K562 (cell line): Measurements from ENCODE around the gene RSPH10B. TPM values are rescaled to one million over a fixed set of nuclear protein-coding genes. Genes with fewer than 3 reads are reported as not detected.

Source experiments
- COPS2 ChIP-seq: fragments of 450-650 bp; conservative IDR thresholded peaks from 2 replicates; pipeline ENCODE4 v1.6.1; 2016; ENCODE audit warnings: mild to moderate bottlenecking, moderate library complexity
- CTCF ChIP-seq, 3 experiments: IDR thresholded peaks in 2 of 3; conservative IDR thresholded peaks in 1 of 3; 2 replicates each; pipeline ENCODE4 v1.5.1; 2011 to 2012; ENCODE audit warnings: low read length in 3 of 3, mild to moderate bottlenecking in 3 of 3, control low read depth in 2 of 3, improper control_type of control experiment in 1 of 3, inconsistent platforms in 1 of 3, low read depth in 1 of 3, mixed read lengths in 1 of 3, moderate library complexity in 1 of 3; ENCODE audit not compliant: insufficient read depth in 2 of 3
- ERF ChIP-seq: fragments of 450-650 bp; formaldehyde crosslinking; IDR thresholded peaks from 2 replicates; pipeline ENCODE4 v1.4.0; 2020; ENCODE audit warnings: mild to moderate bottlenecking, mixed read lengths
- HMG20A ChIP-seq: fragments of 450-650 bp; formaldehyde crosslinking; conservative IDR thresholded peaks from 2 replicates; pipeline ENCODE4 v1.4.0; 2020; ENCODE audit warnings: mild to moderate bottlenecking, mixed read lengths
- MTF1 ChIP-seq: fragments of 250-450 bp; sonication (Bioruptor Pico); IDR thresholded peaks from 2 replicates; pipeline ENCODE4 v1.9.0; 2021; ENCODE audit warnings: moderate library complexity, mild to moderate bottlenecking, inconsistent platforms, borderline replicate concordance
- NFIC ChIP-seq: fragments of 450-650 bp; IDR thresholded peaks from 2 replicates; pipeline ENCODE4 v1.6.1; 2017; ENCODE audit warnings: mild to moderate bottlenecking, inconsistent platforms
- PRPF4 ChIP-seq: fragments of 200-400 bp; formaldehyde crosslinking; IDR thresholded peaks from one replicate; pipeline ENCODE4 v1.6.1; 2017; ENCODE audit warnings: low read length, low read depth, mild to moderate bottlenecking; ENCODE audit not compliant: insufficient read depth, poor library complexity, severe bottlenecking
- TRIM24 ChIP-seq, 2 experiments: fragments of 450-650 bp; IDR thresholded peaks; 2 replicates each; pipeline ENCODE4 v1.6.1; 2016
- ZBTB40 ChIP-seq, 2 experiments: fragments of 450-650 bp in 1 of 2; sonication (generic) in 1 of 2; formaldehyde crosslinking in 1 of 2; IDR thresholded peaks; 2 replicates each; pipeline versions ENCODE4 v1.7.1 to v1.9.0; 2016 to 2022; ENCODE audit warnings: inconsistent platforms in 1 of 2, mild to moderate bottlenecking in 1 of 2, missing genetic modification reagents in 1 of 2
- ZBTB43 ChIP-seq: sonication (generic); formaldehyde crosslinking; IDR thresholded peaks from 2 replicates; pipeline ENCODE4 v1.8.0; 2023; ENCODE audit warnings: mild to moderate bottlenecking, missing genetic modification reagents
- ZNF197 ChIP-seq: fragments of 200-800 bp; sonication (Bioruptor generic); IDR thresholded peaks from 2 replicates; pipeline ENCODE4 v1.6.1; 2016; ENCODE audit warnings: low read depth, missing genetic modification characterization, missing compliant biosample characterization
- polyA plus RNA-seq, 8 experiments: library from polyadenylated mRNA; depleted of rRNA in 4 of 8; stranded (reverse) in 5 of 8; unstranded in 3 of 8; fragments of >200 nt; fragmentation: Nextera tagmentation in 2 of 8; fragmentation: Illumina TruSeq in 1 of 8; extraction: Ambion mirVana in 2 of 8; extraction: Trizol in 1 of 8; gene quantifications; 2 replicates each; pipeline versions ENCODE4 v1.2.1 to v1.2.3, GENCODE V29; 2011 to 2014; ENCODE audit warnings: inconsistent platforms in 1 of 8, missing spikeins in 1 of 8
- total RNA-seq, 7 experiments: library from RNA; depleted of rRNA in 6 of 7; stranded (reverse); fragments of >200 nt in 6 of 7; fragmentation: Illumina TruSeq in 2 of 7; extraction: Trizol in 2 of 7; gene quantifications; 2 replicates each; pipeline versions ENCODE4 v1.2.1 to v1.2.3, GENCODE V29; 2011 to 2021; ENCODE audit warnings: low replicate concordance in 1 of 7

RSPH10B gene
- total and polyA plus RNA-seq, 9 of the 15 experiments (the other 6 are each of a cell fraction or from before 2014, with no cell fraction given), result 0.01 to 0.09 TPM; not detected in 7

GRCh38 chr7:6008668-6009611 lies 38.5 kb upstream of the RSPH10B start, which contains the start of the genes AIMP2 and PMS2 (continued):
- peak; percentile 81 for TF ChIP-seq ZBTB40 (IDR thresholded peaks at IDR 0.05)
- no peak for TF ChIP-seq ZBTB40 (CRISPR knock-in tag; IDR thresholded peaks at IDR 0.05)
- peak in 1 of 2 experiments; percentile 48; a peak in 1 of 4 replicates for TF ChIP-seq TRIM24 (IDR thresholded peaks at IDR 0.05)
- TF ChIP-seq MTF1 (CRISPR knock-in tag), result peak; percentile 78; the same call in 1 of the 2 replicates
- TF ChIP-seq COPS2, result no peak
- 0 out of 2 replicates have a peak, but pooled peaks have one; percentile 26 for TF ChIP-seq ZBTB43 (CRISPR knock-in tag)
- TF ChIP-seq NFIC, result peak; percentile 26; the same call in 1 of the 2 replicates
- peak; percentile 20 to 37 (median 22); a peak in 4 of 6 replicates for TF ChIP-seq CTCF (IDR thresholded peaks at IDR 0.05 in 2 of 3, conservative IDR thresholded peaks at IDR 0.05 in 1 of 3; ENCODE audit: insufficient read depth in 2 of 3, low read depth in 1 of 3, low read length in 3 of 3)
- no peak for TF ChIP-seq PRPF4
- TF ChIP-seq HMG20A, result no peak
- peak; percentile 98 for TF ChIP-seq ERF (CRISPR knock-in tag)
- TF ChIP-seq ZNF197 (CRISPR knock-in tag), result peak; percentile 26; the same call in 1 of the 2 replicates
